GM21737 (cell line): ENCODE data around the gene PCBP3.
"Not testable (repeated sequence)": the region's sequence is repeated elsewhere in the genome, so short reads cannot be mapped to it uniquely, and the experiment has no call there.

Experiments used
- ATAC-seq: cut with Tn5 transposase; IDR thresholded peaks from one replicate; pipeline ENCODE4 v1.9.1; 2021; ENCODE audit warnings: mild to moderate bottlenecking, moderate library complexity; ENCODE audit not compliant: unreplicated experiment

The PCBP3 gene

GRCh38 chr21:45972716-45973474 is 329.4 kb downstream of the PCBP3 start:
- no peak for ATAC-seq

DNA sequence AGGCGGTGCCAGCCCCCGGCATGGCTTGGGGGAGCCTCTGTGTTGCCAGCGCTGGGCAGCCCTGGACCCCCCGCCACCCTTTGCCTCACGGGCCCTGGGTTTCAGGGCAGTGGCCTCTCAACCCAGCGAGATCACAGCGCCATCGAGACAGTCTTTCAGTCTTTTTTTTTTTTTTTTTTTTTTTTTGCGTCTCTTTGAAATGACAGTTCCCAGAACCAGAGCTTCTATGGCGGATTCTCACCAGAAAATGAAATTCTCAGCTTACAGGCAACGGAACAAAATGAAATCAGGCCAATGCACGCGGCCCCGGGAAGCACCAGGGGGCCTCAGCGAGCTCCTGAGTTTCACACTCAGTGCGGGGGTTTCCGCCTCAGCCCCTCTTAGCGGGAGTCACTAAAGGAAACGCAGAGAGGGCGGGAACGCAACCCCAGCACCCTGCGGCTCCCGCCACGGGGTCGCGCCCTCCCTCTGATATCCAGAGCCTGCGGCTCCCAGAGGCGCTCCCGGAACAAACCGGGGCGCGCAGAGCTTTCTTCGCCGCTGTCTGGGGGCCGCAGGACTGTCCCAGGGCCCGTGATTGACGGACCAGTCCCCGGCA is 330.0 kb downstream of the PCBP3 start:
- ATAC-seq = no peak

- ATAC-seq = no peak
Measured at GRCh38 chr21:45974073-45975019, 330.8 kb downstream of the PCBP3 start.

DNA sequence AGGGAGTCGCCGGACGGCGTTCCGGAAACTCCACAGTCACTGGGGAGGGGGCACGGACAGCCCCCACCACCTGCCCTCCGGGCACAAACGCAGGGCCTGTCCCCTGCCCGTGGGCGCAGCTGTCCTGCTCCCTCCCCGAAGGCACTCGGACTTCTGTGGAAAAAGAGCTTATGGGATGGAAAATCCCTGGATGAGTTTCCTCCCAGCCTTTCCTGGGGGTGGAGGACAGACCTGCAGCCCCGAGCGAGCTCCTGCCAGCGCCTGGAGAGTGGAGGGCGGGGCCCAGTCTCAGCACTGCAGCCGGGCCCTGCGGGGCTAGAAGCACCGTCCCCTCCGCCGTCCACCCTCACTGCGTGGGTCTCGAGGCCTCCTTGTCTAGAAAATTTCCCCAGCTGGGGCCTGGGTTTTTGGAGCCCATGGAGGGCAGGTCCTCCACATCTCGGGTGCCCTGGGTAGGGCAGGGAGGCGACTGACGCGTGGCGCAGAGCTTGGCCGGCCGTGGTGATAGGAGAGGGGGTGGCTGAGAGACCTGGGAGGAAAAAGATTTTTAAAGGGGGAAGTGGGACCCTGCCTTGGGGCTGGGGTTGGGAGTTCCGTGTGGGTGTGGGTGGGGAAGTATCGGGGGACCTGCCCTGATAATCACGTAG is 331.6 kb downstream of the PCBP3 start:
- no peak for ATAC-seq

GRCh38 chr21:45975667-45976409 is 332.3 kb downstream of the PCBP3 start:
- ATAC-seq = not testable (repeated sequence)

DNA sequence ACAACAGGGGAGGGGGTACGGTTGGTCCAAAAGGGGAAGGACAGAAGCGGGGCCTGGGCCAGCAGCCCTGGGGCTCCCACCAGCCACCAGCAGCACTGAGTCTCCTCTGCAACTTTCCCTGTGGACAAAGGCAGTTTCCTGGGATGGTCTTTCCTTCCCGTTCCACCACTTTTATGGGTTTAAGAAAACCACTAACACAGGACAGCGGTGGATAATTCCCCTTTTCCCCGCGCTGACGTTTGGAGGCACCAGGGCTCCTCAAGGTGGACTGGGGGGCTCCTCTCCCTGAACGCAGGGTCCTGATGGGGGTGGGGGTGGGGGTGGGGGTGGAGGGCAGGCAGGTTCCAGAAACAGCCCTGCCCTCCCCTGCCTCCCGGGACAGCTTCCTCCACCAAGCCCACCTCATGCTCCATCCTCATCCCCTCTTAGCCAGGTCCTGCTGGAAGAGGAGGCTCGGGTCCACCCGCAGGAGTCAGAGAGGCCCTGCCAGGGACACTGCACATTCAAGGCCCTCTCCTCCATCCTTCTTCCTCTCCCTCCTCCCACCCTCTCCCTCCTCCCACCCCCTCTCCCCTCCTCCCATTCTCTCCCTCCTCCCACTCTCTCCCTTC is 333.3 kb downstream of the PCBP3 start:
- ATAC-seq = no peak

DNA sequence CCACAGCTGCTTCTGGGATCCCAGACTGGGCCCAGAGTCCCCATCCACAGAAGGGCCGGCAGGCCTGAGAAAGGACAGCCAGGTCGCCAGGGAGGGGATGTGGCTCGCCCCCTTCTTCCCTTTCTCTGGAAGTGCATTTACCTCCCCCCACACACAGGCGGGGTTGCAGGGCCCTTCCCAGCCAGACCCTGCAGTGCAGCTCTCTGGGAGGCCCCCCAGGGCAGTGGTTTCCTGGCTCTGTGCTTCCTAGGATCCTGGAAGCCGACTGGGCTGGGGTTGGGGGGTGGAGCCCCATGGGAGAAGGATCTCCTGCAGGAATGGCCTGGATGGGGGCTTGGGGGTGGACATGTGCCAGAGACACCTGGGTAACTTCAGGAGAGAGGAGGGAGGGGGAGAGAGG is 333.9 kb downstream of the PCBP3 start:
- ATAC-seq = no peak

DNA sequence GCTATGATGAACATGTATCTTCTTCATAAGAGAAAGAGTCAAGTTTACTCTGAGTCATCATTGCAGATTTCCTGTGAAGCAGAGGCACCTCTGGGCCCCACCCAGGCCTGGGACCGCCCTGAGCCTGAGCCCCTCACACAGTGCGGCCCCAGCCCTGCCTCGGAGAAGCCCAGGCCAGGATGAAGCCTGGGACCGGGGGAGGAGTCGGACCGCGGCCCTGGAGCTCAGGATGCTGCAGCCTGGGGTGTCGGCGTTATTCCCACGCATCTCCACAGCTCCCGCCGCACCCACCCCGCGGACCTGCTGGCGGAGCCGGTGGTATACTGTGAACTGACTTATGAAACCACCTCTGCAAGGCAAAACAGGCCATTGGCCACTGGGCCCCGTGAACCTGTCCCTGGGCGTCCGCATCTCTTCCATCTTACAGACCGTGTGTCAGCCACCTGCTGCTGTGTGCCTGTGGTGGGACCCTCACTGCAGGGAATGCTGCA is 335.7 kb downstream of the PCBP3 start:
- ATAC-seq = no peak

DNA sequence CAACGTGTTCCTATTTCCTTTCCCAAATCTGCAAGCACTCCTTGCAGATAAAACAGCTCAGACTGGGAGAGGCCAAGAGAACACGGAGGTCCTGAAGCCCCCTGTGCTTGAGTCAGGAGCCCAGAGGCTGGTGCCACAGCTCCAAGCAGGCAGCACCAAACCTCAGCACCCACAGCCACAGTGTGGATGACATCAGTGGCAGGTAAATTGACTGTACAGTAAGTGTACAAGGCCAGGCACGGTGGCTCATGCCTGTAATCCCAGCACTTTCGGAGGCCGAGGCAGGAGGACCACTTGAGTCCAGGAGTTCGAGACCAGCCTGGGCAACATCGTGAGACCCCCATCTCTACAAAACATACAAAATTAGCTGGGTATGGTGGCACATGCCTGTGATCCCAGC is 336.1 kb downstream of the PCBP3 start:
- ATAC-seq = no peak

- ATAC-seq = no peak
Measured at GRCh38 chr21:45980271-45980670, 336.7 kb downstream of the PCBP3 start.

DNA sequence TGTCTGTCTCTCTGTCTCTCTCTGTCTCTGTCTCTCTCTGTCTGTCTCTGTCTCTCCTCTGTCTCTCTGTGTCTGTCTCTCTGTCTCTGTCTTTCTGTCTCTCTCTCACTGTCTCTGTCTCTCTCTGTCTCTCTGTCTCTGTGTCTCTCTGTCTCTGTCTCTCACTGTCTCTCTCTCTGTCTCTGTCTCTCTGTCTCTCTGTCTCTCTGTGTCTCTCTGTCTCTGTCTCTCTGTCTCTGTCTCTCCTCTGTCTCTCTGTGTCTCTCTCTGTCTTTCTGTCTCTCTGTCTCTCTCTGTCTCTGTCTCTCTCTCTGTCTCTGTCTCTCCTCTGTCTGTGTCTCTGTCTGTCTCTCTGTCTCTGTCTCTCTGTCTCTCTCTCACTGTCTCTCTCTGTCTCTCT is 337.2 kb downstream of the PCBP3 start:
- no peak for ATAC-seq

GRCh38 chr21:45981151-45982091 is 337.9 kb downstream of the PCBP3 start, which contains the start of gene COL6A1:
Gene COL6A1, plus strand, starts transcription at chr21:45981770. Its CDS starts 81 bp downstream, at chr21:45981851.
- ATAC-seq = no peak

DNA sequence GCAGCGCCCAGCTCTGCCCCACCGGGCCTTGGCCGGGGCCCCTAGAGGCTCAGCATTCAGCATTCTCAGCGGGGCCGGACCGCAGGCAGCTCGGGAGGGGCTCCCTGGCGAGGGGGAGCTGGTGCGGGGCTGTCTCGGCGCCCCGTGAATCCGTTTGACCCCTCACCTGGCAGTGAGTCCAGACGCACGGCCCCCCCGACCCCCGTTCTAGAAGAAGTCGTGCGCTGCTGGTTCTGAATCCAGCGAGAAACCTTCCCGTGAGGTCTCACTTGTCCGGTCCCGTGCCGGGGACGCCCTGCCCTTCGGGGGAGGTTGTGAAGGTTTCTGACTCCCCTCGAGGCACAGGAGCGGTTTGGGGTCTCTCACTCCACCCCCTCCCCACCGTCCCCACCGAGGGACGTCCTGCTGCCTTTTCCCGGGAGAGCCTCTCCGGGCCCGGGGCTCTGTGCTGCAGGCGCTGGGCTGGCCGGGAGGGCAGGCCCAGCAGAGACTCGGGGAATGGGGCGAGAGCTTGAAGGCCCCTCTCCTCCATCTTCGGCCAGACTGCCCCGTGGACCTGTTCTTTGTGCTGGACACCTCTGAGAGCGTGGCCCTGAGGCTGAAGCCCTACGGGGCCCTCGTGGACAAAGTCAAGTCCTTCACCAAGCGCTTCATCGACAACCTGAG is 338.7 kb downstream of the PCBP3 start:
- ATAC-seq = no peak

DNA sequence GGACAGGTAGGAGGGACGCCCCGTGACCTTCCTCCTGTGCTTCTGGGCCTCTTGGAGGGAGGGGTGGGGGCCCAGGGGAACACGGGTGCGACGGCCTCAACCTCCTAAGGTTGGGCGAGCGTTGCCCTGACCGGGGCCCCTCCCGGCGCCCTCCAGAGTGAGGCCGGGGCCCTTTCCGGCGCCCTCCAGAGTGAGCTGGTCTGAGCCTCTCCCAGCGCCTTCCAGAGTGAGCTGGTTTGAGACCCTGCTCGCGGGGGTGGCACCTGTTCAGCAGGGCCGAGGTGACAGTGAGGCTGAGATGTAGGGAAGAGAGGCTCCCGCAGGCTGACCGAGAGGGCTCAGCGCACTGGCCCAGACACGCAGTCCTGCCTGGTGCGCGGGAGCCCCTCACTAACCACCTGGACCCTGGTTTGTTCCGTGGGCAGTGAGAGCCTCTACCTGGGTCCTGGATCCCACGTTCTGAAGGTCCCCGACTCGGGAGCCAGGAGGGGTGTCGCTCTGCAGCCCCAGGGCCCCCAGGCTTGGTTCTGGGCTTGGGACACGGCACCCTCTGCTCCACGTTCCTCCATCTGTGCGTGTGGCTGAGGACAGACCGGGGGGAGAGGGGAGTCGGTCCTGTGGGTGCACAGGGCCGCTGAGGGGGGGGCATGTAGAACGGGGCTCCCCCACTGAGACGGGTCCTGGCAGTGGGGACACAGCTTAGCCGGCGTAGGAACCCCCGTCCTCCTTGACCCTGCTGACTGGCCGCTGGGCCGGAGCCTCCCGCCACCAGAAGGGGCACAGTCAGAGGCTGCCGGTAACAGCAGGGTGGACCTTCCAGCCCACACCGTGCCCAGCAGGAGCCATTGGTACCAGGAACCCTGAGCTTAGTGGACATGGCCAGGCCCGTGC is 339.5 kb downstream of the PCBP3 start:
- ATAC-seq = no peak

- no peak for ATAC-seq
Measured at GRCh38 chr21:45983649-45983965, 340.1 kb downstream of the PCBP3 start.

- no peak for ATAC-seq
Measured at GRCh38 chr21:45983981-45984551, 340.5 kb downstream of the PCBP3 start.

DNA sequence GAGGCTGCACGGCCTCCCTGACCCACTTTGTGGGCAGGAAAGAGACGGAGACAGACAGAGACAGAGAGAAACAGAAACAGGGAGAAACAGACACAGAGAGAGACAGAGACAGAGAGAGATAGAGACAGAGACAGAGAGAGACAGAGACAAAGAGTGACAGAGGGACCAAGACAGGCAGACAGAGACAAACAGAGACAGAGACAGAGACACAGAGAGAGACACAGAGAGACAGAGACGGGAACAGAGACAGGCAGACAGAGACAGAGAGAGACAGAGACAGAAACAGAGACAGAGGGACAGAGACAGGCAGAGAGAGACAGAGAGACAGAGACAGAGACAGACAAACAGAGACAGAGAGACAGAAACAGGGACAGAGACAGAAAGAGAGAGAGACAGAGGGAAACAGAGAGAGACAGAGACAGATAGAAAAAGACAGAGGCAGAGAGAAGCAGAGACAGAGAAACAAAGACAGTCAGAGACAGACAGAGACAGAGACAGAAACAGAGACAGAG is 341.1 kb downstream of the PCBP3 start:
- ATAC-seq = no peak
